ENCODE results near the gene CERS6. TPM values are rescaled to one million over a fixed set of nuclear protein-coding genes. Genes with fewer than 3 reads are reported as not detected.

Gene CERS6
- total and polyA plus RNA-seq, 2 experiments from 2014 or later, result 40.9 to 99.1 TPM

DNA sequence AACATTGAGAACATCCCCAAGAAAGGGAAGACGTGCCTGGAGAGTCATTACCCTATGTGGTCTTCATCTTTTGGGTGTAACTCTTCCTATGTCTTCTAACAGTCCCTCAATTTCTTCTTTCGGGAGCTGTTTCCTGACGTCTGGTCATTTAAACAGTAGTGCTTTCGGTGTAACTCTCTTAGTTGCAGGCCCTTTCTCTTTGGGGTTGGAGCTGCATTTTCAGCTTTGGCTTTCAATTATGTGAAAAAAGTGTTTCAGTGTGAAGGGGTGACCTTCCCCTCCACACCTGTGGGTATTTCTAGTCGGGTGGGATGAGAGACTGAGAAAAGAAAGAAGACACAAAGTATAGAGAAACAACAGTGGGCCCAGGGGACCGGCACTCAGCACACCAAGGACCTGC lies 105.9 kb downstream of the CERS6 start:
- Histone ChIP-seq H3K4me3 (no peak overlapping the region), H3K36me3 (replicated peaks; ENCODE audit: insufficient read depth, low read depth) (no peaks in the 10 kb centered on the region), H3K27me3 (no peaks in the 10 kb centered on the region), H3K4me2 (no peak overlapping the region), H3K79me2 (peaks cover 76% of the 10 kb centered on the region), H3K9me2 (replicated peaks; ENCODE audit: insufficient read depth) (no peaks in the 10 kb centered on the region), H3K9me3 (ENCODE audit: low read depth) (no peaks in the 10 kb centered on the region), H3K4me1 (ENCODE audit: insufficient read depth) (no peaks in the 10 kb centered on the region), H3K27ac (no peak overlapping the region), H4K20me1 (ENCODE audit: insufficient read depth, poor library complexity, severe bottlenecking) (peaks cover 5% of the 10 kb centered on the region), H2AFZ (no peak overlapping the region)
- DNase-seq (ENCODE audit: low spot score), result no peak
- TF ChIP-seq EZH2 (IDR thresholded peaks at IDR 0.05; ENCODE audit: borderline replicate concordance) (no peak), EZH2phosphoT487 (IDR thresholded peaks at IDR 0.05; ENCODE audit: low read depth, severe bottlenecking, unreplicated experiment) (no peak)
- TF ChIP-seq, protein P1, sequence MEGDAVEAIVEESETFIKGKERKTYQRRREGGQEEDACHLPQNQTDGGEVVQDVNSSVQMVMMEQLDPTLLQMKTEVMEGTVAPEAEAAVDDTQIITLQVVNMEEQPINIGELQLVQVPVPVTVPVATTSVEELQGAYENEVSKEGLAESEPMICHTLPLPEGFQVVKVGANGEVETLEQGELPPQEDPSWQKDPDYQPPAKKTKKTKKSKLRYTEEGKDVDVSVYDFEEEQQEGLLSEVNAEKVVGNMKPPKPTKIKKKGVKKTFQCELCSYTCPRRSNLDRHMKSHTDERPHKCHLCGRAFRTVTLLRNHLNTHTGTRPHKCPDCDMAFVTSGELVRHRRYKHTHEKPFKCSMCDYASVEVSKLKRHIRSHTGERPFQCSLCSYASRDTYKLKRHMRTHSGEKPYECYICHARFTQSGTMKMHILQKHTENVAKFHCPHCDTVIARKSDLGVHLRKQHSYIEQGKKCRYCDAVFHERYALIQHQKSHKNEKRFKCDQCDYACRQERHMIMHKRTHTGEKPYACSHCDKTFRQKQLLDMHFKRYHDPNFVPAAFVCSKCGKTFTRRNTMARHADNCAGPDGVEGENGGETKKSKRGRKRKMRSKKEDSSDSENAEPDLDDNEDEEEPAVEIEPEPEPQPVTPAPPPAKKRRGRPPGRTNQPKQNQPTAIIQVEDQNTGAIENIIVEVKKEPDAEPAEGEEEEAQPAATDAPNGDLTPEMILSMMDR (IDR thresholded peaks at IDR 0.05; ENCODE audit: poor library complexity), result no peak
- WGBS (ENCODE audit: low lambda C conversion rate, missing lambda C conversion rate), result 94% methylated on average over 6 of the region's 6 CpGs

DNA sequence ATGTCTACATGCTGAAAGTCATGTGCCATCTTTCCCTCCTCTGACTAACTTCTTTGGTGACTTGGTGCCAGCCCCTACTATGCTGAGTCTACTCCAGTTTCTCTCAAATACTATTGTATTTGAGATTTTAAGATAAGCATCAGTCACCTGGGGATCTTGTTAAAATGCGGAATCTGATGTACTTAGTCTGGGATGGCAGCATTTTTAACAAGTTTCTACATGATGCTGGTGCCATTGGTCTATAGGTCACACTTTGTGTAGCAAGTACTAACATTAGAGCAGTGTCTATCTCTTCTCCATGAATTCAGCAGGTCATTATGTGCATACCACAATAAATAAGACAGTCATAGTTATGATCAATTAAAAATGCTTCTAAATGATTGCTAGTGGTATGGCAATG lies 106.9 kb downstream of the CERS6 start:
- Histone ChIP-seq H4K20me1 (ENCODE audit: insufficient read depth, poor library complexity, severe bottlenecking) (peaks cover 5% of the 10 kb centered on the region), H3K27ac (no peak overlapping the region), H2AFZ (no peak overlapping the region), H3K4me2 (no peak overlapping the region), H3K79me2 (peaks cover 76% of the 10 kb centered on the region), H3K36me3 (replicated peaks; ENCODE audit: insufficient read depth, low read depth) (no peaks in the 10 kb centered on the region), H3K4me3 (no peak overlapping the region), H3K4me1 (ENCODE audit: insufficient read depth) (no peaks in the 10 kb centered on the region), H3K27me3 (no peaks in the 10 kb centered on the region), H3K9me2 (replicated peaks; ENCODE audit: insufficient read depth) (no peaks in the 10 kb centered on the region), H3K9me3 (ENCODE audit: low read depth) (no peaks in the 10 kb centered on the region)
- 96% methylated on average over 1 of the region's 1 CpG for WGBS (ENCODE audit: low lambda C conversion rate, missing lambda C conversion rate)
- no peak for DNase-seq (ENCODE audit: low spot score)
- TF ChIP-seq, protein P1 (IDR thresholded peaks at IDR 0.05; ENCODE audit: poor library complexity), result no peak
- TF ChIP-seq EZH2 (IDR thresholded peaks at IDR 0.05; ENCODE audit: borderline replicate concordance) (no peak), EZH2phosphoT487 (IDR thresholded peaks at IDR 0.05; ENCODE audit: low read depth, severe bottlenecking, unreplicated experiment) (no peak)

DNA sequence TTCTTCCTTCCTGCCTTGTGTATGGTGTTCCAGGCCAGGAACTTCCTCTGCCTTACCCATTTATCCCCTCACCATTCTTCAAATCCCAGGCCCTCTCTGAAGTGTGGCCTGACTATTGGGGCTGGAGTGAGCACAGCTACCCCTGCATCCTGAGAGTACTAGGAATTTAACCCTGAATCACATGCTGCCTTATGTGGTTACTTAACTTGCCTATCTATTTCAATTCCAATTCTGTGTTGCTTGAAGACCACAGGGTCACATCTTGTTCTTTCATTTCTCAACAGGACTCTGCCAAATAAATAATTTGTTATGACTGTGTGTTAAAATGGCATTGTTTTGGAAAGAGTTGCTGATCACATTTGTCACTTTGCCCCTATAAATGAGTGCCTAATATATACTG lies 108.6 kb downstream of the CERS6 start:
- Histone ChIP-seq H3K9me2 (replicated peaks; ENCODE audit: insufficient read depth) (no peaks in the 10 kb centered on the region), H3K4me2 (no peak overlapping the region), H2AFZ (no peak overlapping the region), H3K4me1 (ENCODE audit: insufficient read depth) (peaks cover 8% of the 10 kb centered on the region), H3K79me2 (peaks cover 85% of the 10 kb centered on the region), H3K36me3 (replicated peaks; ENCODE audit: insufficient read depth, low read depth) (no peaks in the 10 kb centered on the region), H3K4me3 (no peak overlapping the region), H4K20me1 (ENCODE audit: insufficient read depth, poor library complexity, severe bottlenecking) (peaks cover 5% of the 10 kb centered on the region), H3K27ac (peak overlapping the region; percentile 48), H3K27me3 (no peaks in the 10 kb centered on the region), H3K9me3 (ENCODE audit: low read depth) (no peaks in the 10 kb centered on the region)
- DNase-seq (ENCODE audit: low spot score), result no peak
- TF ChIP-seq, protein P1 (IDR thresholded peaks at IDR 0.05; ENCODE audit: poor library complexity), result no peak
- TF ChIP-seq EZH2phosphoT487 (IDR thresholded peaks at IDR 0.05; ENCODE audit: low read depth, severe bottlenecking, unreplicated experiment), result no peak
- no peak for TF ChIP-seq EZH2 (IDR thresholded peaks at IDR 0.05; ENCODE audit: borderline replicate concordance)

DNA sequence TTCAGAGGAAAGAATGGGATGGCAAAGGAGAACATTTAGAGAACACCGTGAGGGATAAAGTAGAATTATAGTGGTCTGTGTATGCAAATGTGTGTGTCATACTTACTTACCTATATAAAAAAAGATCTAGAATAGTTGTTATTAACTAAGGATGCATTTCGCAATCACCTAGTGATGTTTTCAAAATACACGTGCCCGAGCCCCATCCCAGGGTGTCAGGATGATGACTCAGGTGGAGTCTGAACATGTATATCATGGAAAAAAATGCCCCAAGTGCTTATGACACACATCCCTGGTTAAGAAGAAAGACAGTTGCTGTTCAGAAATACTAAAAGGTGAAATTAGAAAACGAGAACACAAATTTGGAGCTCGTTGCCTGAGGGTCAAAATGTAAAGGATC lies 109.0 kb downstream of the CERS6 start:
- H3K4me1 ChIP-seq (ENCODE audit: insufficient read depth), result peaks cover 8% of the 10 kb centered on the region
- peak; percentile 60 for DNase-seq (ENCODE audit: low spot score)
- no peaks in the 10 kb centered on the region for H3K36me3 ChIP-seq (replicated peaks; ENCODE audit: insufficient read depth, low read depth)
- no peak overlapping the region for H3K4me2 ChIP-seq
- H3K9me2 ChIP-seq (replicated peaks; ENCODE audit: insufficient read depth), result no peaks in the 10 kb centered on the region
- H3K4me3 ChIP-seq, result no peak overlapping the region
- WGBS (ENCODE audit: low lambda C conversion rate, missing lambda C conversion rate), result 86% methylated on average over 6 of the region's 6 CpGs
- H3K79me2 ChIP-seq, result peaks cover 85% of the 10 kb centered on the region
- peaks cover 5% of the 10 kb centered on the region for H4K20me1 ChIP-seq (ENCODE audit: insufficient read depth, poor library complexity, severe bottlenecking)
- TF ChIP-seq EZH2 (IDR thresholded peaks at IDR 0.05; ENCODE audit: borderline replicate concordance) (no peak), EZH2phosphoT487 (IDR thresholded peaks at IDR 0.05; ENCODE audit: low read depth, severe bottlenecking, unreplicated experiment) (no peak)
- TF ChIP-seq, protein P1 (IDR thresholded peaks at IDR 0.05; ENCODE audit: poor library complexity), result no peak
- no peaks in the 10 kb centered on the region for H3K27me3 ChIP-seq
- H3K9me3 ChIP-seq (ENCODE audit: low read depth), result no peaks in the 10 kb centered on the region
- no peak overlapping the region for H2AFZ ChIP-seq
- peak overlapping the region; percentile 48 for H3K27ac ChIP-seq
